Superior temporal gyrus (tissue), 1 donor: ENCODE results near the gene HOXC4.
"Not testable (repeated sequence)": the region's sequence is repeated elsewhere in the genome, so short reads cannot be mapped to it uniquely, and the experiment has no call there.

Experiments used
- DNase-seq: peaks from one replicate; pipeline ENCODE4 v3.0.0-alpha.2; 2016; ENCODE audit errors: extremely low spot score

Gene HOXC4

DNA sequence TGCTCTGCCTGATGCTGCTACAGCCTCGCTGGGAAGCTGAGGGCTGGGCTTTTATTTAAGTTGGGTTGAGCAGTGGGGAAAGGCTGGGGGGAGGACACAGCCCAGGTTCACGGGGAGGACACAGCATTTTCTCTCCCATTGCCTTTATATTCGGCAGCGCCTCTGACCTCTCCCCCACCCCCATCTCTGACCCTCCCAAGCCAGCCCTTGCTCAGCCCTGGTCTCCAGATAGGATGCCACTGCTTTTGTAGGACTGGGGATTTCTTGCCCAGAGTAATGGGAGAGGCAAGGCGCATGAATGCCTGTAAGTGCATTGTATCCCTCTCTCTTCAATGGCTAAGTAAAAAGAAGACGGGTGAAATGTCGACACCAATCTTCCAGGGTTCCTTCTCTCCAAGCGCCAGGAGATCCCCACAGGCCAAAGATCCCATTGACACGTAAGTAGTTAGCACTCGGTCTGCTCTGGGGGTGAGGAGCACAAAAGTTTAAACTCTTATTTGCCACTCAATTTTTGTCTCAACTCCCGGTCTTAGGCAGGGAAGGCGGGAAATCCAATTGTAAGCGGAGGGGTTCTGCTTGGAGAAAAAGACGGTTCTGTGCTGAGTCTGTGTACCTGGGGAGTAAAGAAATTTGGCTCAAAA, 4.6 kb downstream of the HOXC4 start:
- no peak for DNase-seq

DNA sequence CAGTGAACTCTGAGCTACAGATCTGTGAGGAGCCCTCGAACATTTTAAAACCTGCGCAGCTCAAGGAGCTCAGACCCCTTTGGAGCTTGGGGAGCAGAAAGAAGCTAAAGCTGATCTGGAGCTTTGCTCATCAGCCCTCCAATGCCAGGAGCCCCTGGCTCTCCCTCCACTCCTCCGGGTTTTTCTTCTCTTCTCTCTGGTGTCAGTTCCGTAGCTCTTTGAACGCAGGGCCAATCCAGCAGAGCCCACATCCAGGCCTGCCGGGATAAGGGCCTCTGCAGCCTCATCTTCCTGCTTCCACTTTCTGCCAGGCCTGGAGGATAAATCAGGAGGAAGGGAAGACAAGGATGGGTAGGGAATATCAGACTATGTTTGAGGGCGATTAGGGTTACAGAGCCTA, 6.0 kb downstream of the HOXC4 start:
- no peak for DNase-seq

DNA sequence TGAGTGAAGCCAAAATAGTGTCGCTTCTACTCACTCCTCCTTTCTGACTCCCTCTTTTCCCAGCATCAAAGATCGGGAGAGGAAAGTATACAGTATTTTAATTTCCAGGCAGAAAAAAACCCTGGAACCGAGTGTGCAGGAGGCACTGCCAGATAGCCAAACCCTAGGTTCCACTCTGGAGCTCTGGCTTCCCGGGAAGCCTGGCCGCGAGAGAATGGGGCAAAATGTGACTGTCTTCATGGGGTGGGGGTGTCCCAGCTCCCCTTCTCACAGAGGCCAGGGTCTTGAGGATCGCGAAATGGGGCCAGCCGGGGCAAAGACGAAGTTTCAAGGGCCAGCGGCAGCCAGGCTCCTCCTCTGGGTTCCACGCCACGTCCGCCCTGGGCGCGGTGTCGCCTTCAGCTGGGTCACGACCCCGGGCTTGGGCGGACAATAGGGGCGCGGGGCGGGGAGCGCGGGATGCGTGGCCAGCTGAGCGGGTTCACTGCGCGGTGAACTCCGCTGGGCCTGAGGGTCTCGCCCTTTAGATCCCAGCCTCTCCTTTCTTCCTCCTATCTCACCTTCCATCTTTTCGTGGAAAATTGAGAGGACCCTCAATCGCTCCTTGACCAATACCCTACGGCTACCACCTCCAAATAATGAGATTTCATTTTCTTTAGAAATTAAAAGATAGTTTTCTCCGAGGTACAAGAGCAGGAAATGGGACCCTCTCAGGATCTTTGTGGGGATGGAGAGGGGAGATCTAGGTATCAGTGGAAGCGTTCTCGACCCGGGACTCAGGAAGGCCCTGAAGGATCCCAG, 6.7 kb downstream of the HOXC4 start:
- no peak for DNase-seq

DNA sequence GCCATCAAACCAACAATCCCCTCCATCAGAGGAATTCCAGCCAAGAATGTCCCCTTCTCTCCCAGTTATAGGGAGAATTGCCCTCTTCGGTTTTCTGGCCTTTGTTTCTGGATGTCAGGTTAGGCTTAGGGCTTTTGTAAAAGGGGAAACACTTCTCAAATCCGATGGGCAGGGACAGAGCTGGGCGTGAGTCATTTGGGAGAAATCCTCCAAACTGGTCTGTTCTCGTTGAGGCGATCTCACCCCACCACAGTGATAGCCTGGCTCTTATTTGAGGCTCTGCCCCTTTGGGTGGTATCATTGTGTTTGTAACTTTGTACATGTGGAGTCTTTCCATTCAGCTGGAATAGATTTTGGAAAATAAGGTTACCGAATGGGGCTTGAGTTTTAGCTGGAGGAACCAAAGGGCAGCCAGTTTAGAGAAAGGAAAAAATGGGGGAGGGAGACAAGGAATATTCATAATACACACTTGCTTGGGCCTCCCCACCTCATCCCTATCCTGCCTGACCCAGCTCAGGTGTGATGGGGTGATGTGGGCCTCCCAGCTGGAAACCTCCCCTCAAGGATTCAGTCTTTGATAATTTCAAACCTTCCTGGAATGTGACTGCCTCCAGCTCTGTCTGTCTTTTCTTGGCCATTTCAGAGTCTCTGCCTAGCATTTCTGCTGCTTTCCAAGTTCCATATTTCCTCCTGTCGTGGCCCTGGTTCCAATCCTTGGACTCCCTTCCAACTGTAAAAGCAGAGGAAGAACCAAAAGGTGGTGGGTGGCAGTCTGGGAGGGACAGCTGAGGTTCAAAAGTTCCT, 7.5 kb downstream of the HOXC4 start:
- no peak for DNase-seq

DNA sequence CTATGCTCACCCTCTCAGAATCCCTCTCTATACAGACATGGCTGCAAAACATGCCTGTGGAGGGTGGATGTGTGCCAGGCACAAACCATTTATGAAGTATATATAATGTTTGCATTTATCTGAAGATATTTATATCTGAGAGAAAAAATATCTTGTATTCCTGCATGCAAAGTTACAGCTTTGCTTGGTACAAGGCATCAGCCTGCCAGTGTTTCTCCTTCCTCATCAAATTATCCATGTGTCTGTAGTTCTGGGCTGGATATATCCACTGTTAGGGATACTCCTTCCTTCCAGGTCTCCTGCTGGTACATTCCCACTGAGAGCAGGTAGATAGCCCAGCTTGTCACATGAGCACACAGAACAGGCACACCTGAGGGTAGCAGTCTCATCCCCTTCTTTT, 12.0 kb downstream of the HOXC4 start:
- no peak for DNase-seq

DNA sequence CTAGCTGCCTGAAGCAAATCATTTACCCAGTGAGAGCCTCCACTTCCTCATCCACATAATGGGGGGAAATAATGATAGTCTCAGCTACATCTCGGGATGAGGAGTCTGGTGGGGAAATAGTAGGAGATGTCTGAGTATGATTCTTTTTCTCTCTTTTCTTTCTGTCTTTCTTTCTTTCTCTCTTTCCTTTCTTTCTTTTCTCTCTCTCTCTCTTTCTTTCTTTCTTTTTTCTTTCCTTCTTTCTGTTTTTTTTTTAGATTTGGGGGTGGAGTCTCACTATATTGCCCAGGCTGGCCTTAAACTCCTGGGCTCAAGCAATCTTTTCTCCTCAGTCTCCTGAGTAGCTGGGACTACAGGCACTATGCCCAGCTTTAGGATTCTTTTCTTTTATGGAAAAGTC, 12.8 kb downstream of the HOXC4 start:
- no peak for DNase-seq

DNA sequence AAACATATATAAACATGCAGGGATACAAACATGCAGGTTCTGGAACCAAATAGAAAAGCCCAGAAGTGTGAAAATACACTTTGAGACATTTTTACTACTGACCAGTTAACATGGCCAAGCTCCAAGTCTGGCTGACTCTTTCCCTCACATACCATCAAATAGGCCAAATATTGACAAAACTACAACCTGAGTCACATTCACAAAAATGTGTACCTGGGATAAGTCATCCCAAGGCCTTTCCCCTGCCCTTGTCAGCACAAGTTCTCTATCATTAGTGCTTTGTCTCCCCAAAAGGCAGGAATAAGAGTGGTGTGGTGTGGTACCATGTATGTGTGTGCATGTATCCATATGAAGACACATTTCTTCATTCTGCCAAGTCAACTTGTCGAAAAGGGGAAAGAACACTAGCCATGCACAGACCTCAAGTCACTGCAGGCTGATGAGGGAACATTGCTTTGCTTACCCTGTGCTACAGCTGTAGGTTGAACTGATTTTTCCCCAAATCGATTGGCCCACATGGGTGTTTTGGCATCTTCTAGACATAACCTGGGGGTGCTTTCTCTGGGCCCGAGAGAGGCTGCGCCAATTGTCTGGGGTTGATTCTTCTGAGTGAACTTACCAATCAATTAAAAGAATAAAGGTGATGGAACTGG, 14.9 kb downstream of the HOXC4 start:
- no peak for DNase-seq

DNA sequence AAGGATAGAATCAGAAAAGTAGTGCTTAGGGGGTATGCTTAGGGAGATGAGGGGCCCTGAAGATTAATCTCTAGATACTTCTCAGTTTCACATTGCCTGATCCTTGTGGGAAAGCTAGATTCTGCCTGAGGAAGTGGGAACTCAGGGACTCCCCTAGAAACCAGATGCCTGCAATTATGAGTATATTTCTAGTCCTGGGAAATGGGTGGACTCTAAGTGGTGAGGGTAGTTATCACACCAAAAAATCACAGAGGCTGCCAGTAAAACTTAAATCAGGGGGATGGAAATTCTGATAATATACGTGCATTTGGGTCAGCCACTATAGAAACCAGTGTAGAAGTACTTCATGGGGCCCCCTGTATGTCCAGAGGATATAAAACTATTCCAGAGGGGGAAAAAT, 18.3 kb downstream of the HOXC4 start:
- DNase-seq = no peak

DNA sequence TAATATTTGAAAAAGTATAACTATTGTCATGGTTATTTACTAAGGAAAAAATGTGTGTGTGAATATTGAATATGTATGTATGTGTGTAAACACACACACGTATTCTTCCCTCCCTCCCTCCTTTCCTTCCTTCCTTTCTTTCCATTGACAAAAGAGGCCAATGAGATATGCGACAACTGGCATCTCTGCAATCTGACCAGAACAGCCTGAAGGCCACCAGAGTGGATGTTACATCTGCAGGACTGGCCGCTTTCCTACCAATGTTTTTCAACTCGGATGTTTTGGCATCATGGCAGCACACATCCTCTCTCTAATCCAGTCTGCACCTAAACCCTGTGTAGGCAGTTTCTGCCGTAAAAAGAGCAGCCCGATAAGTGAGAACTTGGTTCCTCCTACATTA, 20.7 kb downstream of the HOXC4 start:
- DNase-seq = no peak

DNA sequence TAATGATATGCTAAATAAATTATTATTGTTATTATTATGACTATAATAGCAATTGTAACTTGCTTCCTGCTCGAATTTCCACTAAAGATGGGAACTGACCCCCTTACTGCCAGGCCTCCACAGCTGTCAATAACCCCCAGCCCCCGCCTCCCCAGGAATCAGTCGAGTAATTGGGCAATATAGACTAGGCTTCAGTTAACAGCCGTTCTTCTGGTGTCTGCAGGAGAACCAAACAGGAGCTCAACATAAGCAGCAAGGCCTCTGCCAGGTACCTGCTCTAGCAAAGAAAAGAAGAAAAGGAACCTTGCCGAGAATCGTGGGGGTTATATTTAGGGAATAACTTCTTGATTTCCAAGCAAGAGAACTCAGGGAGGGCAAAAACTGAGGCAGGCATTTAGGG, 21.8 kb downstream of the HOXC4 start:
- no peak for DNase-seq

DNA sequence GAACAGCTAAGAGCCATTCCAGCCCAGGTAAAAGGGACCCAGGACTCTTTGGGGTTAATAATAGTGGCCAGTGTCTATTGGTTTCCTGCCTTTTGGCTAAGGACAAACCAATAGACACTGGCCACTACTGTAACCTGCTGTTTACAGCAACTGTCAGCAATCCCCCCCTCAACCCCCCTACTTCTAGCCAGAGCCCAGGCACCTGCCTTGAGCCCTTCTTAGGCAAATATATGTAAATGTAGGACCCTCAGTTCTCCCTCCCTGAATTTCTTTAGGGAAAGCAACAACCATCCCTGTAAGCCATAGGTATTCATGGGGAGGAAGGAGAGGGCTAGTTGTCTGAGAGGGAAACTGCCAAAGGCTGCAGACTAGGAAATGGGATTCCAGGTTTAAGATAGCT, 22.3 kb downstream of the HOXC4 start:
- no peak for DNase-seq

DNA sequence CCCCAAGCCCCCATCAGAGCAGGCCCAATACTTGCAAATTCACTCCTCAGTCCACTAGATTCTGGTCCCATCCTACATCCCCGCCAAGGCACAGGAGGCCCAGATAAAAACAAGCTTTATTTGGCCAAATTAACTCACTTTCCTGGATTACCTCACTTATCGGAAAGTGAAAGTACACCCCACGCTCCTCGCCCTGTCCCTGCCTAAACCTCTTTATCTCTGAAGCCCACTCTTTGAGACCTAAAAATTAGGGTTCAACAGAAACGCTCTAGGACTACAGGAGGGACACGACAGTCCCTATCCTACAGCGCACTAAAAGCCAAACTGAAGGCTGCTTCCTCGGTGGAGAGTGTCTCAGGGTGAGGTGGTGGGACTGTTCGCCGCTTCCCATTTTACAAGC, 24.2 kb downstream of the HOXC4 start:
- not testable (repeated sequence) for DNase-seq

DNA sequence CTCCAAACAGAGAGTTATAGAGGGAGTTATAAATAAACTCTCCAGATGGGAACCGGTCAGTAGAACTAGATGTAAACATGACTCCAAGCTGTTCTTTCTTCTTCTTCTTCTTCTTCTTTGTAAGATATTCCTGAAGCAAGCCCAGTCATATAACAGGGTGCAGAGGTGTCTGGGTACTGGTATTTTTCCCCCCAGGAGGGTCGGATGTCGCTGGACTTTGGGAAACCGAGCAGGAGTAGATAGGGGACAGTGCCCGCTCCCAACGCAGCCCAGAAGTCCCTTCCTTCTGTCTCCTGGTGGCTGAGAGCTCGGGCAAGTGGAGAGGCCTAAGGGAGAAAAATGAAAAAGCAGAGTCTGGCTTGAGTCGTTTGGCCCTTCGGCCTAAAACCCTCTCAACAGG, 25.5 kb downstream of the HOXC4 start:
- not testable (repeated sequence) for DNase-seq

DNA sequence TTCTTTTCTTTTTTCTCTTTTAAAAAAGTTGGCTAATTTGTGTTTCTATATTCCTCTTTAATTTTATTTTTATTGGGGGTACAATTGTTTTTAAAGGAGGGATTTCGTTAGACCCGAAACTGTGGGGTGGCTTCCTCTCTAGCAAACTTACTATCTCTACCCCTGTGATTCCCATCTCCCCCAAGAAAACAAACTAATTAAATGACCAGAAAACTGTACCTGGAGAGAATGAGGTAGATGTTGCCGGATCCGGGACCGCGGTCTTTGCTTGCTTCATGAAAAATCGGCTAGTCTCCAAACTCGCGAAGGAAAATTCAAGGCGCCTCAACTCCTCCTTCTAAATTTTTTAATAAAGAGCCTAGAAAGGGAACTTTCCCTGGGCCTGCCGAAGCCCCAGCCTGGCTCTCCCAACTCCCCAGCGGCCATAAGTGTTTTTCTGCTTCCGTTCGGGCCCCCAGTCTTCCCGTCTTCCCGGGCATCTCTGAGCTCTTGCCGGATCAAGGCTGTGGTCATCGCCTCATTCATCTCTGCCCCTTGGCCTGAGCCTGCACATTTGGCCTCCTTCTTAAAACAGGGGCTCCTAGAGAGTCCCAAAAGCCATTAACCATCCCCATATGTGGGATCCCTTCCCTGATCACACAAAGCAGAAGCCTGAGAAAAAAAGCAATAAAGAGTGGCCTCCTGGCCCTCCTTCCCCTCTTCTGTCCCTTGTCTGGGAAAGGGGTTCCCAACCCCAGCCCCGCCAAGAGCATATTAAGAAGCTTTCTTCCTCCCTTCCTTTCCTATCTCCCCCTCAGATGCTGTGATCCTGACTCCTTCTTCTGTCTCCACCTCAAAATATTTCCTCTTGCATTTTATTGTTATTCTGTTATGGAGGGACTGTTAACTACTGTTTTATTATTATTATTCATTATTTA, 26.6 kb downstream of the HOXC4 start:
- not testable (repeated sequence) for DNase-seq

DNA sequence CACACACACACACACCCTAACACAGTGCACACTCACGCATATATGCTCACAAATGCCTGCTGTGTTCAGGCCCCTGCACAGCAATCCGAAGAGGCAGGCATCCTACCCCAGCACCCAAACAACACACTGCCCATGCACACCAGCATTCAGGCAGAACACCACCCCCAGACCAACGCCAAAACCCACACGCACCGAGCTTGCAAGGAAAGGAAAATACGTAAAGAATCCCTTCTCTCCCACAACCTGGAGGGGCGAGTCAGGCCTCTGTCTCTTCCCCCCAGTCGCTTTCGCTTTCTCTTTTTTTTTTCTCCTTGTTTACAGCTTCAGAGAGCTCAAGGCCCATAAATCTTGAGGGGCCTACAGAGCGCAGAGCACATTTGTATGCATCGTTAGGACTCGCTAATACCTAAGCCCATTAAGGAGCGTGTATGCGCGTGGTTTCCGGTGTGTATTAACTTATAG, 27.4 kb downstream of the HOXC4 start:
- not testable (repeated sequence) for DNase-seq

DNA sequence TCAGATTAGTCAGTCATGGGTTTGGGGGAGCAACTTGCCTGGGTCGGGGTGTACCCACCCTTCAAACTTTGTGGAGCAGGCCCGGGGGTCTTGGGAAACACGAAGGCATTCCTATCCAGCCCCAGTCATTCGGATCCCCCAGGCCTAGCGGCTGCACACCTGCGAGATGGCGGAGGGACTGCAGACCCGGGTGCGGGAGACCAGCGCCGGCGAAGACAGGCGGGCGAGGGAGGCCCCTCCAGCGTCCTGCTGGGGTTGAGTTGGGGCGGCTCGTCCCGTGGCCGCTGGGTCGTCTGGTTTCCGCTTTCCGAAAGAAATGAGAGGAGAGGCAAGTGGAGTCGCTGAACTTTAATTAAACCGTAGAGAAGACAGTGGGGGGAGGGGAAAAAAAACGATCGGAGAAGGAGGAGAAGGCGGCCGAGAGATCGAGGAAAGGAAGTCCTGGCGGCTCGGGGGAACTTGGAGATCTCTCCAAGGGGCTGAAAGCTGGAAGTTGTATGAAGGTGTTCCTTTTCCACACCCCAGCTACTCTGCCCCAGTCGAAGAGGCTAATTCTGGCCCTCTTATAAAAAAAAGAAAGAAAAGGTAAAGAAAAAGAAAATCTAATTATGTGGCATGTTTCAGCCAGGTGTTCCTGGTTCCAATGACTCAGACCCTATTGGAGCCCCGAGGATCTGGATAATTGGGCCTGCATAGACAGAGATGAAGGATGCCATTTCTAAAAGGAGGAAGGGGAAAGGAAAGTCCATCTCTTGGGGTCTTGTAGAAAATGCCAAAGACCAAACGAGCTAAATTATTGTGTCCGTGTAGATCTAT, 28.2 kb downstream of the HOXC4 start:
- not testable (repeated sequence) for DNase-seq

DNA sequence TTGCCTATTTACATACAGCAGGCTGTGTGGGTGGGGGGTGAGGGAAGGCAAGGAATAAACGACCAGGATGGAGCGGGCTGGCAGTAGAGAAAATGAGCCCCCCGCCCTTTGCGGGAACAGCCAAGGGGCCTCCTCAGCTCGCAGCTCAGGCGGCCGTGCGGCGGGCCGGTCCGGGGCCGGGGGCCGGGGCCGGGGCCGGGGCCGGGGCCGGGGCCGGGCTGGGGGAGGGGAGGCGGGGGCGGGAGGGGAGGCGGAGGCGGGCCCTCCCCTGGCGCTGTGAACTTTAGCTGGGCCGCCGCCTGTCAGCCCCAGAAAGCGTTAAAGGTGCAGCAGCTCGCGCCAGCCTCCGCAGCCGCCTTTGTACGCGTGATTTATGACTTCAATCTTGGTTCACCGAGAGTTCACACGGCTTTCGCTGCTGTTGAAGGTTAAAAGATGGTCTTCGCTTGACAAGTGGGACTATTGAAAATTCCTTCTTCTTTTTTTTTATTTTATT, 28.8 kb downstream of the HOXC4 start:
- no peak for DNase-seq

DNA sequence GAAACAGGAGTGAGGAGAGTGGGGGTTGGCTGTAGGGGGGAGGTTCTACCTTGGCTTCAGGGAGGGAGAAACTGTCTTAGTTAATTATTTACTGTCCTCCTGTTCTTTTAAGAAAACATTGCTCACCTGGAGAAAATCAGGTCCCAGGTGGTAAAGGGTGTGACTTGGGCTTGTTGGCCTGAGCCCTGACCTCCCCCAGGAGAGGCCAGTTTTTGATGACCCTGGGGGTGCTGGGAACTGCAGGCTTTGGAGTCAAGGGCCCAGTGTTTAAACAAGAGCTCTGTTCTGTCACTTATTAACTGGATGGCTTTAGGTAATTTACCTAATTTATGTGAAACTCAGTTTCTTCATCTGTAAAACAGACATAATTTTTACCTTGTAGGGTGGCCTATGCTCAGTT, 34.4 kb downstream of the HOXC4 start:
- DNase-seq = not testable (repeated sequence)

DNA sequence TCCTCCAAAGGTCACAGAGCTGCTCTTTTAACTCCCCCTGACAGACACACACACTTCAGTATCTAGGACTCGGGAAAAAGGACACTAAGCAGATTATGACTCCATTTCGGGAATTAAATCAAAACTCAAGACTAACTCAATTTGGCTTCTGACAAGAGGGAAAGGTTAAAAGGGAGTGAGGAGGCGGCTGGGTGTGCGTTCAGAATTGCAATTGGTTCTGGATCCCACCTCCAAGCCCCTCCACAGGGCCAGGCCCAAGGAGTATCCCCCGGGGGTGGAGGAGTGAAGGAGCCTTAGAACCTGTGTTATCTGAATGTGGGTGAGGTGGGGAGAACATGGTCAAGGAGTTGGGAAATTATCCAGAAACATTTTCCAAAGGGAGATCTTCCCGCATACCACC, 35.8 kb downstream of the HOXC4 start:
- DNase-seq = not testable (repeated sequence)

DNA sequence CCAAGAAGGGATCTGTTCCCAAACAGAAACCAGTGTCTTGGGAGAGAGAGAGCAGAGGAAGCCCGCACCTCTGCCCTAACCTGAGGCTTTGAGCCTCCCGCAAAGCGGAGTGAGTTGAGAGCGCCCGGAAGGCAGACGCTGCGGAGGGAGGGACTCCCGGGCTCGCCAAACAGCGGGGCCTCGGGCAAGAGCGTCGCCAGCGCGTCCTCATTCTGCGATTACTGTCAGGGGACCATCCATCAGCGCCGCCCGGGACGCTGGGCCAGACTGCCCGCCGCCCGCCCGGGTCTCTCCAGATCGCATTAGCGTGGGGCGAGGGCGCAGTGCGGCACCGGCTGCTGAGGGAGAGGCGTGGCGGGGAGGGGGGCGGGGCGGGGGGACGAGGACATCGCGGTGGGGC, 36.7 kb downstream of the HOXC4 start:
- DNase-seq = not testable (repeated sequence)
